ENCODE data around the gene STRBP.
A peak's percentile ranks its signal among the peaks of the same experiment; 100 is the strongest.
"Not testable (repeated sequence)": the region's sequence is repeated elsewhere in the genome, so short reads cannot be mapped to it uniquely, and the experiment has no call there.

The STRBP gene

DNA sequence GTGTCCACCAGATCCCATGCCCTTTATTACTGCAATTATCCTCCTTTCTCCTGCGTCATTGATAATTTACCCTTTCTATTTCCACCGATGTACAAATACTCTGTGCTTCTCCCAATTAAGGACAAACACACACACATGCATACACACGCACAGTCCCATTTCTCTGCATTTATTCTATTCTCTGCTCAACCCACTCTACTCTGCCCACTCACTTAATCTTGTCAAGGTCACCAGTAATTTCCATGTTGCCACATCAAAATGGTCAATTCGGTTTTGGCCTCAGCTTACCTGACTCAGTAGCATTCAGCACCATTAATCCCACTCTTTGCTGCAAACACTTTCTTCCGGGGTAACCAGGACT, 14.6 kb upstream of the STRBP start:
- DNase-seq = no peak

- no peak for DNase-seq
Measured at GRCh38 chr9:123282362-123283047, 14.1 kb upstream of the STRBP start.

GRCh38 chr9:123281659-123282350, 13.4 kb upstream of the STRBP start:
- DNase-seq = no peak

DNA sequence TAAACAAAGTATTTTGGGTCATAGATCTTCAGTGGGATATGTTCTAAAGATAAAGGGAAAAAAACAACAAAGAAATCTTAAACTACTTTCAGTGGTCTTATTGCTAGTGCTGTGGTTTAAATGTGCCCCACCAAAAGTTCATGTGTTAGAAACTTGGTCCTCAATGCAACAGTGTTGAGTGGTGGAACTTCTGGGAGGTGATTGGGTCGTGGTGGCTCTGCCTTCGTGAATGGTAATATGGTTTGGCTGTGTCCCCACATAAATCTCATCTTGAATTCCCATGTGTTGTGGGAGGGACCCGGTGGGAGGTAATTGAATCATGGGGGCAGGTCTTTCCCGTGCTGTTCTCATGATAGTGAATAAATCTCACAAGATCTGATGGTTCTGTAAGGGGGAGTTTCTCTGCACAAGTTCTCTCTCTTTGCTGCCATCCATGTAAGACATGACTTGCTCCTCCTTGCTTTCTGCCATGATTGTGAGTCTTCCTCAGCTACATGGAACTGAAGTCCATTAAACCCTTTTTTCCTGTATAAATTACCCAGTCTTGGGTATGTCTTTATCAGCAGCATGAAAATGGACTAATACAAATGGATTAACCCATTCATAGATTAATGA, 10.6 kb upstream of the STRBP start:
- DNase-seq = not testable (repeated sequence)

DNA sequence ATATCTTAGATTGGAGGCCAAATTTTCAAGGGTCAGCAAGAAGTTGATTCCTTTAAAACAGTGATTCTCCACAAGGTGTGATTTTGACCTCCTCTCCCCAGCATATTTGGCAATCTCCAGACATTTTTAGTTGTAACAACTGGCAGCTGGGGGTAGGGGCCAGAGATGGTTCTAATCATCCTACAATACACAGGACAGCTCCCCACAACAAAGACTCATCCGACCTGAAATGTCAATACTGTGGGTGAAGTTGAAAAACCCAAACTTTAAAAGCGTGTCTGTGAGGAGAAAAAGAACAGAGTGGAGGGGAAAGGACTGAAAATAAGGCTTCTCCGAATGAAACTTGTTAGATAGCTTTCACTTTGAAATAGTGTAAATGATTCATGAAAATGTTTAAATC, 10.0 kb upstream of the STRBP start:
- no peak for DNase-seq

DNA sequence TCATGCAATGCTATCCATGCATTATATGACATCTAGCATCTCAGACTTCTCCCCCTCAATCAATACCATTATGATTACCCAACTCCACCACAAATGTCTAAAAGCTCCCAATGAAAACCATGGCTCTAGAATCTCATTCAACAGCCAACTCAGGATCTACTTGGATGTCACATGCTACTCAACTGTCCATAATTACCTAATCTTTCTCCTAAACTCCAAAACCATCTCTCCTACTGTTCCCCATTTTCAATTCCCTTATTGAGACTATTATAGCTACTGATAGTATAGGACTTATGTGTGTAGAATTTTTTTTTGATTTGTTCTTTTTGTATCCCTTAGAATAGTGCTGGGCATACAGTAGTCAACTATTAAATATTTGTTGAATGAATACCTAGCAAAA, 8.2 kb upstream of the STRBP start:
- DNase-seq = no peak

DNA sequence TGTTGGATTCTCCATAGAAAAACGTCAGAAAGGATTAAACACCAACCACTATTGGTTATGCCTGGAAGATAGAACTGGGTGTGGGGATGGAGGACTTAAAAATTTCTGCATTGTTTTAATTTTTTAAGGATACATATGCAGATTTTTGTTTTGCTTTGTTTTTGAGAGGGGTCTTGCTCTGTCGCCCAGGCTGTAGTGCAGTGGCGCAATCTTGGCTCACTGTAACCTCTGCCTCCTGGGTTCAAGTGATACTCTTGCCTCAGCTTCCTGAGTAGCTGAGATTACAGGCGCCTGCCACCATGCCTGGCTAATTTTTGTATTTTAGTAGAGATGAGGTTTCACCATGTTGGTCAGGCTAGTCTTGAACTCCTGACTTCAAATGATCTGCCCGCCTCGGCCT, 2.7 kb upstream of the STRBP start:
- not testable (repeated sequence) for DNase-seq

GRCh38 chr9:123269281-123269680, 895 bp upstream of the STRBP start:
- DNase-seq = peak in 1 of 56 donors; percentile 15

DNA sequence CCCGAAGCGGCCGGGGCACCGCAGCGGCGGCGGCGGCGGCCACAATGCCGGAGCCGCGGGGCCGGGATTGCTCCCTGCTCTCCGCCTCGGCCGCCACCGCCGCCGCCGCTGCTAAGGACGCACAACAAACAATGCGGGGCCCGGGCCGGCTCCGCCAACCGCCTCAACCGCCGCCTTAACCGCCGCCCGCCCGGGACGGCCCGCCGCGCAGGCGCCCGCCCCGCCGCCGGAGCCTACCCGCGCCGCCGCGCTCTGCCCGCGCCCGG, 254 bp downstream of the STRBP start:
- peak in 5 of 56 donors; percentile 49 to 67 (median 57) for DNase-seq

- DNase-seq = peak in 6 of 56 donors; percentile 5 to 44 (median 26)
Measured at GRCh38 chr9:123267481-123268198, 746 bp downstream of the STRBP start.

DNA sequence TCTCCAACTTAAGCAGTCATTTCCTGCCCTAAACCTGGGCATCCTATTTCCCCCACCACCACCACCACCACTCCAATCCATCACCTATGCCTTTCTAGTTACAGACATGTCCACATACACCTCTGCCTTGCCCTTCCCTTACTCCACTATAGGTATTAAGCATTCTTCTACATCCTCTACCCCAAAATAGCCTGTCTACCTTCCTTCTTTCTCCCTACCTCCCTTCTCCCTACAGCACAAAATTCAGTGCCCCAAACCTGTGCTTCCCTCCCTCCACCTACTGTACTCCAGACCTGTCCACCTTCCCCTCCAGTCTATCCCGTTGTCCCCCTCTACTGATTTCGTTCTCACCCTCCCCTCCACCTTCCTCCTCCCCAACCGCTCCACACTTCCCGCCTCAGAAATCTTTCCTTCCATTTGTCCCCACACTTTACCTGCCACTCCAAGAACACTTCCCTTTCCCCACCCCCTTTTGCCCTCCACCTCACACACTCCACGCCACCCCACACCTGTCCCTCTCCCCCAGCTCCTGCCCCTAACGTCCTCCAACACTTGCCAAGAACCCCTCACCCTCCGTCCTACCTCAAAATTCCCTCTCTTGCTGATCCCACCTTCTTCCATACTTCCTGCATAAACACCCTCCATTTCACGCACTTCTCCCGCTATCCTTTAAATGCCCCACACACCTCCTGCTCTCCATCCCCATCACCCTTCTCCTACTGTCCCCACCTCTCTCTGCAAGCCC, 1.6 kb downstream of the STRBP start:
- no peak for DNase-seq

DNA sequence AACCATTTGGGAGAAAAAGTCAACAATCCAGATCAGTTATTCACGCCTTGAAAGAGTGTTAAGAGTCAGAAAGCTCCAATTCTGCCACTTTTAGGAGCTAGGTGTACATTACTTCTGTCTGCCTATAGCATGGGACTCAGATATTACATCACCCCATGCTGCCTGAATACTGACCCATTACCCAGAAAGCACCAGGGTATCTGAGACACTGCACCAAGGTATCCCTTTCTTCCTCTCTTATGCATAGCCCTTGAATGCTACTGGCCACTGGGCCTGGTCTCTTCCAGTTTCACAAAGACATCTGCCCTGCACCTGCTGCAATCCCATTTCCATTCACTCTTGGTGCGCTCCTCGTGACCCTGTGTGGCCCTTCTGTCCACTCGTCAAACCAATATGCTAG, 2.6 kb downstream of the STRBP start:
- DNase-seq = no peak

- DNase-seq = no peak
Measured at GRCh38 chr9:123263227-123263626, 5.2 kb downstream of the STRBP start.

GRCh38 chr9:123262338-123262737, 6.0 kb downstream of the STRBP start:
- no peak for DNase-seq

DNA sequence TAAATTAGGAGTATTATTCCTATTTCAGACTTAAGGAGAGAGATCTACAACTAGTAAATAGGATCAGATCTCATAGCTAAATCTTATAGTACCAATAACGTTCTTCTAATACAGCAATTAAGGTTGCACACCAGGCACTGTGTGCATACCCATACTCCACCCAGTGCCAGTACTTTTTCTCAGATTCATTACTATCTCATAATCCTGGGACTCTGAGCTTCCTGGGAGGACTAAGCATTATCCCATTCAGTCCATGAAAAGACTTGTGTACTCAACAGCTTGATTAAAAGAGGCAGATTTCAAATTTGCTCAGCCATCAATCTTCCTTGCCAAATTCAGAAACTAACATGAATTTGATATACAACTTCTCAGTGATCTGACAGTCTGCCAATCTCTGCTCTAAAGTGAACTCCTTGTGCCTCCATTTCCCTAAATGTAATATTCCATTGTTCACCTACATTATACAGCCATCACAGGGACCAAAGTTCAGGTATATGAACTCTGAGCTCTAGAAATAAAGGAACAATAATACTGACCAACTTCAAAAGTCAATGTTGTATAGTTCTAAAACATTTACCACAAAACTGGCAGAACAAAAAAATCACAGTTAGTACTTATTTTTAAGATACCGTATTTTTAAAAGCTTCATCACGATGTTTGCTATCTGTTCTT, 7.2 kb downstream of the STRBP start:
- DNase-seq = no peak

- no peak for DNase-seq
Measured at GRCh38 chr9:123260340-123260739, 8.0 kb downstream of the STRBP start.

- no peak for DNase-seq
Measured at GRCh38 chr9:123257276-123257675, 11.1 kb downstream of the STRBP start.

GRCh38 chr9:123255718-123256117, 12.7 kb downstream of the STRBP start:
- DNase-seq = no peak

DNA sequence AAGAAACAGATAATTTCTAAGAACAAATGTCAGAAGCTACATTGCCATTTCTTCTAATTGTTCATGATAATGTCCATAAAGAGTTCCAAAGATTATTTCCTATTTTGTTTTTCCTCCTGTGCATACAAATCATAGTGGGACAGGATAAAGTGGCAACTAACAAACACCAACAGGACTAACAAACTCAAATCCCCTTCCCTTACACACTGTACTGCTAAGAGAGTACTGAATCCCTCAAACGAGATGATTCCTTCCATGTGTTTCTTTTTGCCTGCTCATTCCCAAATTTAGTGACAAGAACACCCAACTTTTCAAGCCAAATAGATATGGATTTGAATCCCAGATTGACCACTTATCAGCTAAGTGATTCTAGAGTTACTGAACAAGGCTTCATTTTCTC, 15.2 kb downstream of the STRBP start:
- DNase-seq = no peak

DNA sequence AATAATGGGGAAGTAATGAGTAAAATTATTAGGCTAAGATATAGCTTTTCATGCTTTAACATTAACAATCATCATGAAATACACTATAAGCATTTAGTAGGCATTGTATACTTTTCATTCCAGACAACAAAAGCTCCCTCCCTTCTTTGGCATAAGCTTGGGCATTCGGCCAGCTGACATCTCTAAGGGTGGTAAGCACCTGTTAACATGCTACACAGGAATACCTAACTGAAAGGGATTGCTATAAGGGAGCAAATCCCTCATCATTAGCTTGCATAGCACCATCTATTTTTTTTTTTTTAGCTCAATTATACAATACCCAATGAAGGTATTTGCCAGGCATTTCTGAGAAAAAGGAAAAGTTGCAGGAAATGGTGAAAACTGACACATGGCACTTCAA, 16.6 kb downstream of the STRBP start:
- no peak for DNase-seq

GRCh38 chr9:123251324-123251723, 17.1 kb downstream of the STRBP start:
- DNase-seq = no peak
